Neural progenitor cell (in vitro differentiated cells): ENCODE data around the gene THAP12. TPM values are rescaled to one million over a fixed set of nuclear protein-coding genes. Genes with fewer than 3 reads are reported as not detected.

Experiments used
- DNase-seq: peaks from one replicate; pipeline ENCODE4 v3.0.0-alpha.2; 2016; ENCODE audit warnings: low spot score
- H2AFZ ChIP-seq: fragments of 200-600 bp; sonication (generic); replicated peaks from 2 replicates; pipeline ENCODE4 v1.6.1; 2016; ENCODE audit warnings: antibody characterized with exemption
- H3F3A ChIP-seq: fragments of 200-600 bp; sonication (generic); 2 replicates; pipeline ENCODE4 v1.6.1; 2016; ENCODE audit warnings: antibody characterized with exemption, low read depth
- H3K27ac ChIP-seq: fragments of 200-600 bp; sonication (generic); 2 replicates; pipeline ENCODE4 v1.5.1; 2016; ENCODE audit warnings: mild to moderate bottlenecking
- H3K27me3 ChIP-seq: fragments of 200-600 bp; sonication (generic); 2 replicates; pipeline ENCODE4 v1.6.1; 2016; ENCODE audit warnings: mild to moderate bottlenecking, moderate library complexity
- H3K36me3 ChIP-seq: fragments of 200-600 bp; sonication (generic); 2 replicates; pipeline ENCODE4 v1.5.1; 2016
- H3K4me1 ChIP-seq: fragments of 200-600 bp; sonication (generic); 2 replicates; pipeline ENCODE4 v1.6.1; 2016; ENCODE audit warnings: mixed run types
- H3K4me2 ChIP-seq: fragments of 200-600 bp; sonication (generic); 2 replicates; pipeline ENCODE4 v1.6.1; 2016
- H3K4me3 ChIP-seq: fragments of 200-600 bp; sonication (generic); 2 replicates; pipeline ENCODE4 v1.5.1; 2016
- H3K79me2 ChIP-seq: fragments of 200-600 bp; sonication (generic); 2 replicates; pipeline ENCODE4 v1.6.1; 2016; ENCODE audit warnings: low read depth
- H3K9ac ChIP-seq: fragments of 200-600 bp; sonication (generic); 2 replicates; pipeline ENCODE4 v1.6.1; 2016
- H3K9me3 ChIP-seq: fragments of 200-600 bp; sonication (generic); 2 replicates; pipeline ENCODE4 v1.5.1; 2016; ENCODE audit warnings: low read depth
- H4K20me1 ChIP-seq: fragments of 200-600 bp; sonication (generic); 2 replicates; pipeline ENCODE4 v1.6.1; 2016; ENCODE audit warnings: low read depth
- H3K27ac Mint-ChIP-seq: 3 replicates; pipeline ENCODE4 v1.8.0; 2021; ENCODE audit warnings: mixed read lengths
- H3K27me3 Mint-ChIP-seq: 2 replicates; pipeline ENCODE4 v1.8.0; 2022; ENCODE audit warnings: low read depth, mild to moderate bottlenecking, inconsistent platforms, moderate library complexity, mixed read lengths; ENCODE audit not compliant: insufficient read depth
- H3K36me3 Mint-ChIP-seq: 3 replicates; pipeline ENCODE4 v1.8.0; 2021; ENCODE audit warnings: mixed read lengths
- H3K4me1 Mint-ChIP-seq: 3 replicates; pipeline ENCODE4 v1.8.0; 2021; ENCODE audit warnings: mixed read lengths
- H3K4me3 Mint-ChIP-seq: 3 replicates; pipeline ENCODE4 v1.8.0; 2021; ENCODE audit warnings: mild to moderate bottlenecking, moderate library complexity, mixed read lengths
- H3K9me3 Mint-ChIP-seq: 3 replicates; pipeline ENCODE4 v1.8.0; 2020; ENCODE audit warnings: mixed read lengths
- CTCF ChIP-seq: fragments of 200-600 bp; sonication (generic); IDR thresholded peaks from 2 replicates; pipeline ENCODE4 v1.5.1; 2017; ENCODE audit warnings: antibody characterized with exemption, mild to moderate bottlenecking
- EZH2 ChIP-seq: fragments of 200-600 bp; sonication (generic); IDR thresholded peaks from 2 replicates; pipeline ENCODE4 v1.6.1; 2017; ENCODE audit warnings: antibody characterized with exemption, mild to moderate bottlenecking, moderate library complexity
- EZH2phosphoT487 ChIP-seq: fragments of 200-600 bp; sonication (generic); IDR thresholded peaks from 2 replicates; pipeline ENCODE4 v1.6.1; 2017; ENCODE audit warnings: antibody characterized with exemption
- total RNA-seq: library from RNA; depleted of rRNA; stranded (reverse); fragments of >200 nt; gene quantifications from 2 replicates; pipeline ENCODE4 v1.2.3, GENCODE V29; 2015; ENCODE audit warnings: low replicate concordance

THAP12 gene
- total RNA-seq, 1 donor from 2014 or later = 112 TPM

GRCh38 chr11:76348348-76348747, 32.6 kb downstream of the THAP12 start:
- H3F3A ChIP-seq = no peaks in the 10 kb centered on the region
- no peaks in the 10 kb centered on the region for H4K20me1 ChIP-seq
- Mint-ChIP-seq H3K27me3 (no peaks in the 10 kb centered on the region), H3K4me3 (no peak overlapping the region), H3K36me3 (peaks cover 20% of the 10 kb centered on the region), H3K4me1 (no peaks in the 10 kb centered on the region), H3K9me3 (no peaks in the 10 kb centered on the region), H3K27ac (no peak overlapping the region)
- H3K9ac ChIP-seq = no peak overlapping the region
- no peaks in the 10 kb centered on the region for H3K79me2 ChIP-seq
- no peaks in the 10 kb centered on the region for H3K27me3 ChIP-seq
- H3K9me3 ChIP-seq = no peaks in the 10 kb centered on the region
- no peak overlapping the region for H3K4me3 ChIP-seq
- no peak overlapping the region for H2AFZ ChIP-seq
- no peak for TF ChIP-seq EZH2
- peaks cover 3% of the 10 kb centered on the region for H3K36me3 ChIP-seq
- no peak overlapping the region for H3K4me2 ChIP-seq
- DNase-seq = no peak
- no peaks in the 10 kb centered on the region for H3K4me1 ChIP-seq
- H3K27ac ChIP-seq = no peak overlapping the region

- H3K27me3 Mint-ChIP-seq = no peaks in the 10 kb centered on the region
- H3K9me3 Mint-ChIP-seq = no peaks in the 10 kb centered on the region
- H2AFZ ChIP-seq = no peak overlapping the region
- H3K4me3 ChIP-seq = no peak overlapping the region
- H3K36me3 Mint-ChIP-seq = peaks cover 13% of the 10 kb centered on the region
- no peaks in the 10 kb centered on the region for H3K79me2 ChIP-seq
- no peaks in the 10 kb centered on the region for H3K4me1 ChIP-seq
- H3K4me3 Mint-ChIP-seq = no peak overlapping the region
- H3K27me3 ChIP-seq = no peaks in the 10 kb centered on the region
- no peak overlapping the region for H3K4me2 ChIP-seq
- H3K9me3 ChIP-seq = no peaks in the 10 kb centered on the region
- H3K36me3 ChIP-seq = peaks cover 3% of the 10 kb centered on the region
- no peak overlapping the region for H3K27ac Mint-ChIP-seq
- no peak overlapping the region for H3K27ac ChIP-seq
- H4K20me1 ChIP-seq = no peaks in the 10 kb centered on the region
- TF ChIP-seq EZH2phosphoT487 (no peak), CTCF (no peak), EZH2 (no peak)
- no peaks in the 10 kb centered on the region for H3F3A ChIP-seq
- H3K9ac ChIP-seq = no peak overlapping the region
- DNase-seq = no peak
- no peaks in the 10 kb centered on the region for H3K4me1 Mint-ChIP-seq
Observed at GRCh38 chr11:76347466-76347865, 33.5 kb downstream of the THAP12 start.

- Mint-ChIP-seq H3K9me3 (peaks cover 22% of the 10 kb centered on the region), H3K36me3 (peaks cover 4% of the 10 kb centered on the region), H3K4me3 (no peak overlapping the region), H3K27me3 (no peaks in the 10 kb centered on the region), H3K27ac (no peak overlapping the region), H3K4me1 (no peaks in the 10 kb centered on the region)
- no peaks in the 10 kb centered on the region for H3K36me3 ChIP-seq
- no peaks in the 10 kb centered on the region for H3K4me1 ChIP-seq
- DNase-seq = no peak
- H3F3A ChIP-seq = no peaks in the 10 kb centered on the region
- H3K27ac ChIP-seq = no peak overlapping the region
- TF ChIP-seq EZH2phosphoT487 (no peak), CTCF (no peak), EZH2 (no peak)
- no peaks in the 10 kb centered on the region for H3K9me3 ChIP-seq
- H3K27me3 ChIP-seq = no peaks in the 10 kb centered on the region
- H3K4me3 ChIP-seq = no peak overlapping the region
- H3K79me2 ChIP-seq = no peaks in the 10 kb centered on the region
- no peak overlapping the region for H3K4me2 ChIP-seq
- H3K9ac ChIP-seq = no peak overlapping the region
- no peak overlapping the region for H2AFZ ChIP-seq
- H4K20me1 ChIP-seq = no peaks in the 10 kb centered on the region
Observed at GRCh38 chr11:76339221-76339620, 41.7 kb downstream of the THAP12 start.

- H3F3A ChIP-seq = no peaks in the 10 kb centered on the region
- H3K9ac ChIP-seq = no peak overlapping the region
- Mint-ChIP-seq H3K4me1 (no peaks in the 10 kb centered on the region), H3K4me3 (no peak overlapping the region), H3K27me3 (no peaks in the 10 kb centered on the region), H3K36me3 (peaks cover 6% of the 10 kb centered on the region), H3K27ac (no peak overlapping the region), H3K9me3 (peaks cover 30% of the 10 kb centered on the region)
- H3K4me2 ChIP-seq = no peak overlapping the region
- H2AFZ ChIP-seq = no peak overlapping the region
- TF ChIP-seq EZH2phosphoT487 (no peak), CTCF (no peak), EZH2 (no peak)
- no peak for DNase-seq
- H3K9me3 ChIP-seq = no peaks in the 10 kb centered on the region
- no peaks in the 10 kb centered on the region for H3K27me3 ChIP-seq
- no peaks in the 10 kb centered on the region for H3K4me1 ChIP-seq
- no peak overlapping the region for H3K27ac ChIP-seq
- H3K79me2 ChIP-seq = no peaks in the 10 kb centered on the region
- H4K20me1 ChIP-seq = no peaks in the 10 kb centered on the region
- H3K4me3 ChIP-seq = no peak overlapping the region
- no peaks in the 10 kb centered on the region for H3K36me3 ChIP-seq
Observed at GRCh38 chr11:76337923-76338322, 43.0 kb downstream of the THAP12 start.
